SK-N-SH (cell line): ENCODE results near the gene ASF1B. TPM values are rescaled to one million over a fixed set of nuclear protein-coding genes. Genes with fewer than 3 reads are reported as not detected.

Experiments used
- CTCF ChIA-PET: fragments of 300-600, 350-600 bp; formaldehyde crosslinking; extraction: SDS; loops from one replicate; lab custom pipeline; 2021; lab: Yijun Ruan, JAX
- POLR2A ChIA-PET: fragments of 350-600 bp; sonication (Branson Sonifier 250); formaldehyde crosslinking; extraction: SDS; loops from one replicate; lab custom pipeline; 2020; ENCODE audit warnings: antibody characterized with exemption, inconsistent platforms; lab: Yijun Ruan, JAX
- DNase-seq: peaks from one replicate; pipeline ENCODE4 v3.0.0; 2012
- H2AFZ ChIP-seq: fragments of 200-600 bp; sonication (generic); 2 replicates; pipeline ENCODE4 v1.8.1; 2016; ENCODE audit warnings: antibody characterized with exemption, mild to moderate bottlenecking, low read depth
- H3F3A ChIP-seq: fragments of 200-600 bp; sonication (generic); replicated peaks from 2 replicates; pipeline ENCODE3; 2016; ENCODE audit warnings: antibody characterized with exemption, mild to moderate bottlenecking; ENCODE audit not compliant: insufficient read depth
- H3K27ac ChIP-seq, 2 experiments: fragments of 200-500 bp in 1 of 2; fragments of 200-600 bp in 1 of 2; sonication (Bioruptor generic) in 1 of 2; sonication (generic), shearing (Covaris generic) in 1 of 2; 2 replicates each; pipeline versions ENCODE4 v1.5.1 to v1.6.1; 2014 to 2016; ENCODE audit warnings: low read depth in 2 of 2, inconsistent platforms in 1 of 2, low read length in 1 of 2, mild to moderate bottlenecking in 1 of 2, mixed read lengths in 1 of 2
- H3K27me3 ChIP-seq: fragments of 200-600 bp; sonication (generic), shearing (Covaris generic); 2 replicates; pipeline ENCODE4 v1.6.1; 2016; ENCODE audit warnings: mixed run types; ENCODE audit not compliant: insufficient read depth
- H3K36me3 ChIP-seq, 2 experiments: fragments of 200-500 bp in 1 of 2; fragments of 200-600 bp in 1 of 2; sonication (Bioruptor generic) in 1 of 2; sonication (generic) in 1 of 2; replicated peaks in 1 of 2; 2 replicates each; pipeline versions ENCODE3 to v1.5.1; 2014 to 2016; ENCODE audit warnings: low read length in 1 of 2, mild to moderate bottlenecking in 1 of 2; ENCODE audit not compliant: insufficient read depth in 2 of 2, control insufficient read depth in 1 of 2
- H3K4me1 ChIP-seq, 2 experiments: fragments of 200-500 bp in 1 of 2; fragments of 200-600 bp in 1 of 2; sonication (Bioruptor generic) in 1 of 2; sonication (generic), shearing (Covaris generic) in 1 of 2; 2 replicates each; pipeline versions ENCODE4 v1.5.1 to v1.6.1; 2014 to 2016; ENCODE audit warnings: low read depth in 1 of 2, low read length in 1 of 2, mixed run types in 1 of 2; ENCODE audit not compliant: insufficient read depth in 2 of 2, control insufficient read depth in 1 of 2
- H3K4me2 ChIP-seq: fragments of 200-600 bp; sonication (generic), shearing (Covaris generic); 2 replicates; pipeline ENCODE4 v1.6.1; 2017; ENCODE audit warnings: mixed run types
- H3K4me3 ChIP-seq, 2 experiments: fragments of 200-500 bp in 1 of 2; fragments of 200-600 bp in 1 of 2; sonication (Bioruptor generic) in 1 of 2; sonication (generic), shearing (Covaris generic) in 1 of 2; 2 replicates each; pipeline versions ENCODE4 v1.5.1 to v1.8.1; 2014 to 2016; ENCODE audit warnings: low read depth in 2 of 2, inconsistent platforms in 1 of 2, low read length in 1 of 2, mild to moderate bottlenecking in 1 of 2, mixed read lengths in 1 of 2, moderate library complexity in 1 of 2
- H3K79me2 ChIP-seq: fragments of 200-600 bp; sonication (generic); 2 replicates; pipeline ENCODE4 v1.8.1; 2017; ENCODE audit warnings: mild to moderate bottlenecking; ENCODE audit not compliant: insufficient read depth
- H3K9ac ChIP-seq: fragments of 200-600 bp; sonication (generic); 2 replicates; pipeline ENCODE4 v1.6.1; 2017; ENCODE audit warnings: mixed run types
- H3K9me2 ChIP-seq: fragments of 200-600 bp; sonication (generic); 2 replicates; pipeline ENCODE4 v1.6.1; 2017; ENCODE audit warnings: mixed run types
- H3K9me3 ChIP-seq: fragments of 200-600 bp; sonication (generic); 2 replicates; pipeline ENCODE4 v1.6.1; 2017; ENCODE audit warnings: mixed run types, mild to moderate bottlenecking, moderate library complexity
- H4K20me1 ChIP-seq: fragments of 200-600 bp; sonication (generic); 2 replicates; pipeline ENCODE4 v1.6.1; 2017; ENCODE audit warnings: mild to moderate bottlenecking, mixed run types; ENCODE audit not compliant: insufficient read depth
- CTCF ChIP-seq: fragments of 200-600 bp; sonication (generic); IDR thresholded peaks from 2 replicates; pipeline ENCODE4 v1.6.1; 2017; ENCODE audit warnings: antibody characterized with exemption, mild to moderate bottlenecking, moderate library complexity
- EZH2phosphoT487 ChIP-seq: fragments of 200-600 bp; sonication (generic); IDR thresholded peaks from 2 replicates; pipeline ENCODE4 v1.6.1; 2017; ENCODE audit warnings: low read depth, mixed run types, mild to moderate bottlenecking, antibody characterized with exemption, moderate library complexity, borderline replicate concordance
- POLR2AphosphoS5 ChIP-seq: IDR thresholded peaks from 2 replicates; pipeline ENCODE4 v1.6.1; 2012; ENCODE audit warnings: low read depth, low read length
- RCOR1 ChIP-seq: fragments of 150-350 bp; IDR thresholded peaks from 2 replicates; pipeline ENCODE4 v1.6.1; 2017; ENCODE audit warnings: antibody characterized with exemption, low read length
- REST ChIP-seq: IDR thresholded peaks from 2 replicates; pipeline ENCODE4 v1.6.1; 2012; ENCODE audit warnings: mild to moderate bottlenecking, low read depth, low read length, moderate library complexity
- SIN3A ChIP-seq: IDR thresholded peaks from 2 replicates; pipeline ENCODE4 v1.6.1; 2012; ENCODE audit warnings: low read depth, mild to moderate bottlenecking, low read length, moderate library complexity, borderline replicate concordance
- TCF12 ChIP-seq: IDR thresholded peaks from 2 replicates; pipeline ENCODE4 v1.4.0; 2012
- USF1 ChIP-seq: IDR thresholded peaks from 2 replicates; pipeline ENCODE4 v1.4.0; 2012; ENCODE audit warnings: low read depth, borderline replicate concordance
- ZBTB33 ChIP-seq: IDR thresholded peaks from 2 replicates; pipeline ENCODE4 v1.4.0; 2012; ENCODE audit warnings: low read depth, borderline replicate concordance
- WGBS: methylation state at CpG from one replicate; pipeline ENCODE4 v1.1.6; 2017; ENCODE audit warnings: low lambda C conversion rate; 5-methylcytosine and 5-hydroxymethylcytosine counted together
- polyA plus RNA-seq, 3 experiments: library from polyadenylated mRNA; depleted of rRNA; stranded (reverse); fragments of >200 nt; gene quantifications; 2 replicates each; pipeline ENCODE4 v1.2.3, GENCODE V29; 2012

The ASF1B gene
- polyA plus RNA-seq, 1 of the 3 experiments (the other 2 are of a cell fraction), result 19.0 TPM

- no peak for TF ChIP-seq RCOR1
Observed at GRCh38 chr19:14106840-14107239, 29.5 kb downstream of the ASF1B start (continued).

- ChIA-PET POLR2A (no interaction called here), CTCF (interaction anchor here (0.8 to 1.3 kb wide), 2 partner anchors 9 to 32 kb away, joined by 3 to 4 read pairs; no protein-coding TSS in a partner anchor)
- H3K4me1 ChIP-seq, result no peaks in the 10 kb centered on the region
- no peaks in the 10 kb centered on the region for H3K9me3 ChIP-seq
- no peak overlapping the region for H3K4me3 ChIP-seq
- no peak overlapping the region for H2AFZ ChIP-seq
- no peaks in the 10 kb centered on the region for H3K27me3 ChIP-seq
- WGBS, result 96% methylated on average over 8 of the region's 8 CpGs
- H3K9me2 ChIP-seq, result no peaks in the 10 kb centered on the region
- no peak for DNase-seq
- no peaks in the 10 kb centered on the region for H3F3A ChIP-seq
- no peak overlapping the region for H3K4me2 ChIP-seq
- TF ChIP-seq REST (no peak), EZH2phosphoT487 (no peak), POLR2AphosphoS5 (no peak), SIN3A (no peak), USF1 (no peak), TCF12 (no peak), ZBTB33 (no peak), CTCF (no peak)
- H3K27ac ChIP-seq, result no peak overlapping the region
- no peaks in the 10 kb centered on the region for H4K20me1 ChIP-seq
- no peak overlapping the region for H3K9ac ChIP-seq
- peaks cover 7 to 9% of the 10 kb centered on the region in 2 experiments for H3K36me3 ChIP-seq
- peaks cover 13% of the 10 kb centered on the region; the same call in 1 of the 2 replicates for H3K79me2 ChIP-seq
Observed at GRCh38 chr19:14105680-14106079, 30.7 kb downstream of the ASF1B start.
